A673 (cell line): ENCODE data around the gene SLC12A2. TPM values are rescaled to one million over a fixed set of nuclear protein-coding genes. Genes with fewer than 3 reads are reported as not detected.

ENCODE experiments used
- BruUV-seq: library from RNA; stranded (reverse); fragments of 400-500 nt; replicated peaks from 2 replicates; lab custom pipeline; 2021; lab: Mats Ljungman, UMichigan
- CTCF ChIA-PET: fragments of 300-600 bp; sonication (Branson Sonifier 250); formaldehyde crosslinking; loops from one replicate; lab custom pipeline; 2022; ENCODE audit warnings: antibody characterized with exemption; lab: Charles Lee
- POLR2A ChIA-PET: fragments of 300-600 bp; sonication (Branson Sonifier 250); formaldehyde crosslinking; loops from one replicate; lab custom pipeline; 2022; ENCODE audit warnings: antibody characterized with exemption; ENCODE audit not compliant: low non-redundant PET; lab: Charles Lee
- DNase-seq: peaks from one replicate; pipeline ENCODE4 v3.0.0-alpha.2; 2015; ENCODE audit warnings: low spot score
- H3K27ac ChIP-seq: fragments of 200-600 bp; sonication (generic); 2 replicates; pipeline ENCODE4 v1.5.1; 2016; ENCODE audit warnings: mixed run types, low read depth, mild to moderate bottlenecking, mixed read lengths, antibody characterized with exemption, low read length; ENCODE audit not compliant: poor library complexity, severe bottlenecking
- H3K27me3 ChIP-seq: fragments of 200-600 bp; sonication (generic); replicated peaks from 2 replicates; pipeline ENCODE4 v1.6.1; 2017; ENCODE audit warnings: mixed run types, low read depth, mild to moderate bottlenecking, mixed read lengths, antibody characterized with exemption, low read length; ENCODE audit not compliant: insufficient read depth, poor library complexity
- H3K36me3 ChIP-seq: fragments of 200-600 bp; sonication (generic); 2 replicates; pipeline ENCODE4 v1.6.1; 2016; ENCODE audit warnings: mixed run types, mild to moderate bottlenecking, mixed read lengths, antibody characterized with exemption, low read length; ENCODE audit not compliant: insufficient read depth, poor library complexity, severe bottlenecking
- H3K4me1 ChIP-seq: fragments of 200-600 bp; sonication (generic); 2 replicates; pipeline ENCODE4 v1.6.1; 2017; ENCODE audit warnings: mixed run types, mild to moderate bottlenecking, mixed read lengths, antibody characterized with exemption, low read length; ENCODE audit not compliant: insufficient read depth, poor library complexity, severe bottlenecking
- H3K4me3 ChIP-seq: fragments of 200-600 bp; sonication (generic); 2 replicates; pipeline ENCODE4 v1.5.1; 2016; ENCODE audit warnings: low read depth, mixed run types, mild to moderate bottlenecking, mixed read lengths, low read length; ENCODE audit not compliant: poor library complexity, severe bottlenecking
- H3K9me3 ChIP-seq: fragments of 200-600 bp; sonication (generic); 2 replicates; pipeline ENCODE4 v1.6.1; 2016; ENCODE audit warnings: mixed run types, low read depth, mild to moderate bottlenecking, mixed read lengths, antibody characterized with exemption, low read length; ENCODE audit not compliant: poor library complexity, severe bottlenecking
- CTCF ChIP-seq: fragments of 300-800, 200-600 bp; sonication (generic); conservative IDR thresholded peaks from 2 replicates; pipeline ENCODE4 v1.5.1; 2017; ENCODE audit warnings: low read depth, mild to moderate bottlenecking, antibody characterized with exemption, low read length, moderate library complexity, mixed read lengths
- EZH2 ChIP-seq: fragments of 200-600 bp; sonication (generic); IDR thresholded peaks from 2 replicates; pipeline ENCODE4 v1.6.1; 2017; ENCODE audit warnings: borderline replicate concordance, low read depth, mild to moderate bottlenecking, mixed read lengths, antibody characterized with exemption, low read length; ENCODE audit not compliant: poor library complexity, severe bottlenecking
- intact Hi-C: fragments of 100-400 bp; cut with micrococcal nuclease; formaldehyde crosslinking; loops from one replicate; pipeline ENCODE4 v1.10.0; 2022; ENCODE audit not compliant: unreplicated experiment
- total RNA-seq: library from RNA; stranded (reverse); gene quantifications from 2 replicates; pipeline ENCODE4 v1.2.3, GENCODE V29; 2021

SLC12A2 gene
- total RNA-seq, 1 experiment from 2014 or later = 10.4 TPM

- Histone ChIP-seq H3K9me3 (peaks cover 5% of the 10 kb centered on the region), H3K4me3 (no peak overlapping the region), H3K4me1 (no peaks in the 10 kb centered on the region), H3K36me3 (no peaks in the 10 kb centered on the region), H3K27ac (no peak overlapping the region), H3K27me3 (no peaks in the 10 kb centered on the region)
- no TSS peak for BruUV-seq
- DNase-seq = no peak
- TF ChIP-seq CTCF = no peak
- TF ChIP-seq EZH2 = no peak
- CTCF ChIA-PET = no interaction called here
- intact Hi-C loops = no loop called here
- POLR2A ChIA-PET = no interaction called here
Measured at GRCh38 chr5:128155776-128156175, 72.2 kb downstream of the SLC12A2 start.

GRCh38 chr5:128156521-128156920, 73.0 kb downstream of the SLC12A2 start:
- Histone ChIP-seq H3K27ac (no peak overlapping the region), H3K4me3 (no peak overlapping the region), H3K9me3 (peaks cover 5% of the 10 kb centered on the region), H3K36me3 (no peaks in the 10 kb centered on the region), H3K4me1 (no peaks in the 10 kb centered on the region), H3K27me3 (no peaks in the 10 kb centered on the region)
- CTCF ChIA-PET = no interaction called here
- intact Hi-C loops = no loop called here
- POLR2A ChIA-PET = no interaction called here
- no TSS peak for BruUV-seq
- DNase-seq = no peak
- TF ChIP-seq CTCF = no peak
- no peak for TF ChIP-seq EZH2

GRCh38 chr5:128158342-128158741, 74.8 kb downstream of the SLC12A2 start:
- H3K4me1 ChIP-seq = no peaks in the 10 kb centered on the region
- CTCF ChIA-PET = no interaction called here
- no peaks in the 10 kb centered on the region for H3K27me3 ChIP-seq
- no peak overlapping the region for H3K27ac ChIP-seq
- no TSS peak for BruUV-seq
- no peak overlapping the region for H3K4me3 ChIP-seq
- POLR2A ChIA-PET = no interaction called here
- no peaks in the 10 kb centered on the region for H3K36me3 ChIP-seq
- TF ChIP-seq CTCF (no peak), EZH2 (no peak)
- intact Hi-C loops = no loop called here
- H3K9me3 ChIP-seq = peaks cover 5% of the 10 kb centered on the region
- no peak for DNase-seq
